ENCODE data around the gene RGS10.

RGS10 gene

GRCh38 chr10:119461380-119461779 lies 81.1 kb downstream of the RGS10 start:
- H3K4me1 Mint-ChIP-seq: peaks cover 12% of the 10 kb centered on the region
- H3K27ac Mint-ChIP-seq: no peak overlapping the region
- ATAC-seq (peak; percentile 69), DNase-seq (no peak)
- no peaks in the 10 kb centered on the region for H3K27me3 Mint-ChIP-seq
- no peak overlapping the region for H3K4me3 Mint-ChIP-seq
- peaks cover 12 to 16% of the 10 kb centered on the region in 2 donors for H3K9me3 Mint-ChIP-seq

GRCh38 chr10:119460369-119461195 lies 81.9 kb downstream of the RGS10 start:
- no peak for DNase-seq
- Mint-ChIP-seq H3K27ac (peak overlapping the region in 1 of 2 donors; percentile 65), H3K9me3 (peaks cover 12 to 16% of the 10 kb centered on the region in 2 donors), H3K27me3 (no peaks in the 10 kb centered on the region), H3K4me3 (no peak overlapping the region), H3K4me1 (peaks cover 6% of the 10 kb centered on the region)
- ATAC-seq: peak; percentile 18

GRCh38 chr10:119459681-119460340 lies 82.7 kb downstream of the RGS10 start:
- H3K4me3 Mint-ChIP-seq: no peak overlapping the region
- peaks cover 6% of the 10 kb centered on the region for H3K4me1 Mint-ChIP-seq
- DNase-seq (no peak), ATAC-seq (no peak)
- peaks cover 12 to 16% of the 10 kb centered on the region in 2 donors for H3K9me3 Mint-ChIP-seq
- no peaks in the 10 kb centered on the region for H3K27me3 Mint-ChIP-seq
- H3K27ac Mint-ChIP-seq: no peak overlapping the region

GRCh38 chr10:119457966-119458766 lies 84.4 kb downstream of the RGS10 start:
- ATAC-seq: no peak
- DNase-seq: no peak
- Mint-ChIP-seq H3K27ac (no peak overlapping the region), H3K9me3 (peaks cover 8 to 12% of the 10 kb centered on the region in 2 donors), H3K4me1 (peaks cover 6% of the 10 kb centered on the region), H3K4me3 (no peak overlapping the region), H3K27me3 (no peaks in the 10 kb centered on the region)

- Mint-ChIP-seq H3K4me1 (peaks cover 5% of the 10 kb centered on the region), H3K27ac (no peak overlapping the region), H3K27me3 (no peaks in the 10 kb centered on the region), H3K4me3 (no peak overlapping the region), H3K9me3 (no peaks in the 10 kb centered on the region)
- DNase-seq (no peak), ATAC-seq (no peak)
These were observed 86.1 kb downstream of the RGS10 start for GRCh38 chr10:119456435-119456810.

- Mint-ChIP-seq H3K27me3 (no peaks in the 10 kb centered on the region), H3K9me3 (no peaks in the 10 kb centered on the region), H3K27ac (no peak overlapping the region), H3K4me3 (no peak overlapping the region), H3K4me1 (no peaks in the 10 kb centered on the region)
- DNase-seq (no peak), ATAC-seq (no peak)
These were observed 86.7 kb downstream of the RGS10 start for GRCh38 chr10:119455609-119456434.

GRCh38 chr10:119454990-119455389 lies 87.5 kb downstream of the RGS10 start:
- H3K4me1 Mint-ChIP-seq: no peaks in the 10 kb centered on the region
- no peak overlapping the region for H3K27ac Mint-ChIP-seq
- DNase-seq (no peak), ATAC-seq (no peak)
- H3K9me3 Mint-ChIP-seq: no peaks in the 10 kb centered on the region
- H3K27me3 Mint-ChIP-seq: no peaks in the 10 kb centered on the region
- no peak overlapping the region for H3K4me3 Mint-ChIP-seq

GRCh38 chr10:119454316-119454715 lies 88.2 kb downstream of the RGS10 start:
- H3K27ac Mint-ChIP-seq: no peak overlapping the region
- ATAC-seq (no peak), DNase-seq (no peak)
- H3K27me3 Mint-ChIP-seq: no peaks in the 10 kb centered on the region
- no peaks in the 10 kb centered on the region for H3K9me3 Mint-ChIP-seq
- no peak overlapping the region for H3K4me3 Mint-ChIP-seq
- H3K4me1 Mint-ChIP-seq: no peaks in the 10 kb centered on the region

- DNase-seq: no peak
- Mint-ChIP-seq H3K4me3 (no peak overlapping the region), H3K4me1 (no peaks in the 10 kb centered on the region), H3K27me3 (no peaks in the 10 kb centered on the region), H3K9me3 (no peaks in the 10 kb centered on the region), H3K27ac (no peak overlapping the region)
- ATAC-seq: no peak
These were observed 89.2 kb downstream of the RGS10 start for GRCh38 chr10:119453313-119453712.

GRCh38 chr10:119452396-119452795 lies 90.1 kb downstream of the RGS10 start:
- DNase-seq (no peak), ATAC-seq (no peak)
- no peaks in the 10 kb centered on the region for H3K27me3 Mint-ChIP-seq
- H3K9me3 Mint-ChIP-seq: no peaks in the 10 kb centered on the region
- H3K4me1 Mint-ChIP-seq: no peaks in the 10 kb centered on the region
- H3K27ac Mint-ChIP-seq: no peak overlapping the region
- H3K4me3 Mint-ChIP-seq: no peak overlapping the region

- H3K4me1 Mint-ChIP-seq: no peaks in the 10 kb centered on the region
- no peak for DNase-seq
- no peak overlapping the region for H3K4me3 Mint-ChIP-seq
- no peaks in the 10 kb centered on the region for H3K27me3 Mint-ChIP-seq
- peak overlapping the region in 1 of 2 donors; percentile 59 for H3K27ac Mint-ChIP-seq
- ATAC-seq: no peak
- no peaks in the 10 kb centered on the region for H3K9me3 Mint-ChIP-seq
These were observed 91.1 kb downstream of the RGS10 start for GRCh38 chr10:119451300-119451896.

- H3K27me3 Mint-ChIP-seq: no peaks in the 10 kb centered on the region
- H3K4me1 Mint-ChIP-seq: peaks cover 6% of the 10 kb centered on the region
- H3K27ac Mint-ChIP-seq: no peak overlapping the region
- ATAC-seq (no peak), DNase-seq (no peak)
- H3K9me3 Mint-ChIP-seq: no peaks in the 10 kb centered on the region
- no peak overlapping the region for H3K4me3 Mint-ChIP-seq
These were observed 91.8 kb downstream of the RGS10 start for GRCh38 chr10:119450606-119451299.
